ENCODE measurements around the gene FBXL20.

DNA sequence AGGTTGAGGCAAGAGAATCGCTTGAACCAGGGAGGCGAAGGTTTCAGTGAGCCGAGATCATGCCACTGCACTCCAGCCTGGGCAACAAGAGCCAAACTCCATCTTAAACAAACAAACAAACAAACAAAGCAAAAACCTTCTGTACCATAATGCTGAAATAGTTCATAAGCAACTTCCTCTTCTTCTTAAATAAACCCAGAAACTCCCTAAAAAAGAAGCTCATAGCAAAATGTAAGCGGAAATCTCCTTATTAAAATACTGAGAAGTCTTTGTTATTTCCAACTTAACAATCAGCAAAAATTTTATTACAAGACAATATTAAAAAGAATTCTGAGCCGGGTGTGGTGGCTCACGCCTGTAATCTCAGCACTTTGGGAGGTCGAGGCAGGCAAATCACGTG, 82.8 kb downstream of the FBXL20 start:
- TF ChIP-seq REST (IDR thresholded peaks at IDR 0.05; ENCODE audit: insufficient read depth in 1 of 2, low read depth in 2 of 2, low read length in 1 of 2) = no peak
- no peak for TF ChIP-seq CTCF (IDR thresholded peaks at IDR 0.05)
- no peak for TF ChIP-seq POLR2AphosphoS5 (IDR thresholded peaks at IDR 0.05; ENCODE audit: low read depth, low read length)
